GM12878 (cell line): ENCODE results near the gene ATXN1. TPM values are rescaled to one million over a fixed set of nuclear protein-coding genes. Genes with fewer than 3 reads are reported as not detected.

Experiments used
- ASH2L ChIP-seq: fragments of 300-600, 200-600 bp; sonication (generic); IDR thresholded peaks from 2 replicates; pipeline ENCODE4 v1.6.1; 2017; ENCODE audit warnings: low read depth, mild to moderate bottlenecking, borderline replicate concordance
- DPF2 ChIP-seq: fragments of 450-650 bp; IDR thresholded peaks from 2 replicates; pipeline ENCODE4 v1.6.1; 2017; ENCODE audit warnings: mild to moderate bottlenecking
- EP300 ChIP-seq, 2 experiments: fragments of 150-350 bp in 1 of 2; IDR thresholded peaks; 2 replicates each; pipeline ENCODE4 v1.6.1; 2011 to 2012; ENCODE audit warnings: low read depth in 2 of 2, low read length in 2 of 2, borderline replicate concordance in 1 of 2, improper control_type of control experiment in 1 of 2, inconsistent platforms in 1 of 2; ENCODE audit not compliant: control insufficient read depth in 1 of 2
- IRF4 ChIP-seq: IDR thresholded peaks from 2 replicates; pipeline ENCODE4 v1.6.1; 2011; ENCODE audit warnings: low read depth, low read length
- MEF2A ChIP-seq: IDR thresholded peaks from 2 replicates; pipeline ENCODE4 v1.6.1; 2011; ENCODE audit warnings: low read depth, mild to moderate bottlenecking, low read length, moderate library complexity; ENCODE audit not compliant: insufficient read depth
- MTA2 ChIP-seq: fragments of 450-650 bp; IDR thresholded peaks from 2 replicates; pipeline ENCODE4 v1.6.1; 2016; ENCODE audit warnings: low read depth, mild to moderate bottlenecking, moderate library complexity
- MTA3 ChIP-seq: IDR thresholded peaks from 2 replicates; pipeline ENCODE4 v1.6.1; 2012; ENCODE audit warnings: low read length, inconsistent platforms, borderline replicate concordance
- RBBP5 ChIP-seq: fragments of 200-600 bp; sonication (generic); conservative IDR thresholded peaks from 2 replicates; pipeline ENCODE4 v1.6.1; 2016
- RCOR1 ChIP-seq: conservative IDR thresholded peaks from 2 replicates; pipeline ENCODE4 v1.6.1; 2012; ENCODE audit warnings: low read depth, low read length, improper control_type of control experiment
- SIN3A ChIP-seq: IDR thresholded peaks from 2 replicates; pipeline ENCODE4 v1.6.1; 2012; ENCODE audit warnings: low read depth, low read length, improper control_type of control experiment
- SIX5 ChIP-seq: IDR thresholded peaks from 2 replicates; pipeline ENCODE4 v1.6.1; 2011; ENCODE audit warnings: mild to moderate bottlenecking, low read depth, low read length, moderate library complexity; ENCODE audit not compliant: severe bottlenecking
- STAT3 ChIP-seq: IDR thresholded peaks from 2 replicates; pipeline ENCODE4 v1.6.1; 2011; ENCODE audit warnings: low read depth, low read length, improper control_type of control experiment
- SUPT20H ChIP-seq: IDR thresholded peaks from 2 replicates; pipeline ENCODE4 v1.6.1; 2011; ENCODE audit warnings: low read depth, mild to moderate bottlenecking, low read length, moderate library complexity, borderline replicate concordance; ENCODE audit not compliant: control insufficient read depth
- TCF7 ChIP-seq: IDR thresholded peaks from 2 replicates; pipeline ENCODE4 v1.6.1; 2014; ENCODE audit warnings: antibody characterized with exemption, borderline replicate concordance
- ZNF622 ChIP-seq: fragments of 450-650 bp; IDR thresholded peaks from 2 replicates; pipeline ENCODE4 v1.6.1; 2017; ENCODE audit warnings: mild to moderate bottlenecking, inconsistent platforms
- polyA plus RNA-seq, 11 experiments: library from polyadenylated mRNA; depleted of rRNA in 4 of 11; unstranded in 6 of 11; stranded (reverse) in 5 of 11; fragments of >200 nt; fragmentation: Nextera tagmentation in 4 of 11; fragmentation: Illumina TruSeq in 1 of 11; extraction: Ambion mirVana in 4 of 11; extraction: Trizol in 1 of 11; gene quantifications; 1 replicate in 1 of 11; 2 replicates in 10 of 11; pipeline versions ENCODE4 v1.2.1 to v1.2.3, GENCODE V29; 2011 to 2016; ENCODE audit warnings: inconsistent platforms in 2 of 11, missing spikeins in 2 of 11, low read depth in 1 of 11
- total RNA-seq, 4 experiments: library from RNA; depleted of rRNA in 3 of 4; stranded (reverse); fragments of >200 nt in 3 of 4; fragmentation: Illumina TruSeq in 1 of 4; extraction: Trizol in 1 of 4; gene quantifications; 2 replicates each; pipeline versions ENCODE4 v1.2.1 to v1.2.3, GENCODE V29; 2013 to 2021
- TF ChIP-seq, protein P1 (sequence below): fragments of 450-650 bp; IDR thresholded peaks from 2 replicates; pipeline ENCODE4 v1.6.1; 2016; ENCODE audit warnings: mild to moderate bottlenecking
- TF ChIP-seq, protein P2 (sequence below): fragments of 450-650 bp; IDR thresholded peaks from 2 replicates; pipeline ENCODE4 v1.6.1; 2017; ENCODE audit warnings: antibody characterized with exemption, mild to moderate bottlenecking, moderate library complexity
- TF ChIP-seq, protein P3 (sequence below): fragments of 450-650 bp; IDR thresholded peaks from 2 replicates; pipeline ENCODE4 v1.6.1; 2016; ENCODE audit warnings: mild to moderate bottlenecking
- TF ChIP-seq, protein P4 (sequence below): IDR thresholded peaks from 2 replicates; pipeline ENCODE4 v1.6.1; 2012; ENCODE audit warnings: low read depth, low read length, improper control_type of control experiment
- TF ChIP-seq, protein P5 (sequence below): fragments of 450-650 bp; IDR thresholded peaks from 2 replicates; pipeline ENCODE4 v1.6.1; 2017; ENCODE audit warnings: mild to moderate bottlenecking, low read depth, inconsistent platforms; ENCODE audit not compliant: poor library complexity, severe bottlenecking

The ATXN1 gene
- total and polyA plus RNA-seq, 10 of the 15 experiments (the other 5 are each of a cell fraction or from before 2014, with no cell fraction given), result 12.2 to 51.2 (median 20.5) TPM

DNA sequence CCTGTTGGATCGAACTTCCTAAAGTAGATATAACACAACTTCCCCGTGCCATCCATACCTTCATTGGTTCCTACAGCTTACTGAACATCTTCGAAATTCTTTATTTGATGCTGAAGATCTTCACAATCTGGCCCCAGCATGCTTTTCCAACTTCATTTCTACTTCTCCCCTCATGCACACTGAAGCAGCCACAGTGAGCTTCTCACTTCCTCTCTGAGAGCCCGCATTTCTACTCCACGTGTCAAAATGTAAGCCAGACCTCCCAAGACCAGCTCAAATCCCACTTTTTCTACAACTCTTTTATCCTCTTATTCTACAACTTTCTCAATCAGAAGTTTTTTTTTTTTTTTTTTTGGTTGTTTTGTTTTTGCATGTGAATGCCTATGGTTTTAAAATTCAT, 268.1 kb downstream of the ATXN1 start (continued):
- TF ChIP-seq, protein P1, sequence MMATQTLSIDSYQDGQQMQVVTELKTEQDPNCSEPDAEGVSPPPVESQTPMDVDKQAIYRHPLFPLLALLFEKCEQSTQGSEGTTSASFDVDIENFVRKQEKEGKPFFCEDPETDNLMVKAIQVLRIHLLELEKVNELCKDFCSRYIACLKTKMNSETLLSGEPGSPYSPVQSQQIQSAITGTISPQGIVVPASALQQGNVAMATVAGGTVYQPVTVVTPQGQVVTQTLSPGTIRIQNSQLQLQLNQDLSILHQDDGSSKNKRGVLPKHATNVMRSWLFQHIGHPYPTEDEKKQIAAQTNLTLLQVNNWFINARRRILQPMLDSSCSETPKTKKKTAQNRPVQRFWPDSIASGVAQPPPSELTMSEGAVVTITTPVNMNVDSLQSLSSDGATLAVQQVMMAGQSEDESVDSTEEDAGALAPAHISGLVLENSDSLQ, result no peak
- peak; percentile 64; the same call in 1 of the 2 replicates for TF ChIP-seq MTA3
- peak; percentile 53; the same call in 1 of the 2 replicates for TF ChIP-seq MTA2
- peak; percentile 47; the same call in 1 of the 2 replicates for TF ChIP-seq DPF2
- TF ChIP-seq SIX5, result no peak
- TF ChIP-seq IRF4, result peak; percentile 68; the same call in 1 of the 2 replicates
- TF ChIP-seq MEF2A, result 0 out of 2 replicates have a peak, but pooled peaks have one; percentile 22
- TF ChIP-seq, protein P2, sequence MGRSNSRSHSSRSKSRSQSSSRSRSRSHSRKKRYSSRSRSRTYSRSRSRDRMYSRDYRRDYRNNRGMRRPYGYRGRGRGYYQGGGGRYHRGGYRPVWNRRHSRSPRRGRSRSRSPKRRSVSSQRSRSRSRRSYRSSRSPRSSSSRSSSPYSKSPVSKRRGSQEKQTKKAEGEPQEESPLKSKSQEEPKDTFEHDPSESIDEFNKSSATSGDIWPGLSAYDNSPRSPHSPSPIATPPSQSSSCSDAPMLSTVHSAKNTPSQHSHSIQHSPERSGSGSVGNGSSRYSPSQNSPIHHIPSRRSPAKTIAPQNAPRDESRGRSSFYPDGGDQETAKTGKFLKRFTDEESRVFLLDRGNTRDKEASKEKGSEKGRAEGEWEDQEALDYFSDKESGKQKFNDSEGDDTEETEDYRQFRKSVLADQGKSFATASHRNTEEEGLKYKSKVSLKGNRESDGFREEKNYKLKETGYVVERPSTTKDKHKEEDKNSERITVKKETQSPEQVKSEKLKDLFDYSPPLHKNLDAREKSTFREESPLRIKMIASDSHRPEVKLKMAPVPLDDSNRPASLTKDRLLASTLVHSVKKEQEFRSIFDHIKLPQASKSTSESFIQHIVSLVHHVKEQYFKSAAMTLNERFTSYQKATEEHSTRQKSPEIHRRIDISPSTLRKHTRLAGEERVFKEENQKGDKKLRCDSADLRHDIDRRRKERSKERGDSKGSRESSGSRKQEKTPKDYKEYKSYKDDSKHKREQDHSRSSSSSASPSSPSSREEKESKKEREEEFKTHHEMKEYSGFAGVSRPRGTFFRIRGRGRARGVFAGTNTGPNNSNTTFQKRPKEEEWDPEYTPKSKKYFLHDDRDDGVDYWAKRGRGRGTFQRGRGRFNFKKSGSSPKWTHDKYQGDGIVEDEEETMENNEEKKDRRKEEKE, result no peak
- no peak for TF ChIP-seq ASH2L
- peak; percentile 8 to 65; a peak in 2 of 4 replicates for TF ChIP-seq EP300 (IDR thresholded peaks at IDR 0.05; ENCODE audit: borderline replicate concordance in 1 of 2, control insufficient read depth in 1 of 2, low read depth in 2 of 2, low read length in 2 of 2)
- TF ChIP-seq RBBP5, result no peak
- TF ChIP-seq SIN3A, result no peak
- no peak for TF ChIP-seq RCOR1
- TF ChIP-seq TCF7, result no peak
- TF ChIP-seq, protein P3, sequence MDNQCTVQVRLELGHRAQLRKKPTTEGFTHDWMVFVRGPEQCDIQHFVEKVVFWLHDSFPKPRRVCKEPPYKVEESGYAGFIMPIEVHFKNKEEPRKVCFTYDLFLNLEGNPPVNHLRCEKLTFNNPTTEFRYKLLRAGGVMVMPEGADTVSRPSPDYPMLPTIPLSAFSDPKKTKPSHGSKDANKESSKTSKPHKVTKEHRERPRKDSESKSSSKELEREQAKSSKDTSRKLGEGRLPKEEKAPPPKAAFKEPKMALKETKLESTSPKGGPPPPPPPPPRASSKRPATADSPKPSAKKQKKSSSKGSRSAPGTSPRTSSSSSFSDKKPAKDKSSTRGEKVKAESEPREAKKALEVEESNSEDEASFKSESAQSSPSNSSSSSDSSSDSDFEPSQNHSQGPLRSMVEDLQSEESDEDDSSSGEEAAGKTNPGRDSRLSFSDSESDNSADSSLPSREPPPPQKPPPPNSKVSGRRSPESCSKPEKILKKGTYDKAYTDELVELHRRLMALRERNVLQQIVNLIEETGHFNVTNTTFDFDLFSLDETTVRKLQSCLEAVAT, result peak; percentile 85
- TF ChIP-seq SUPT20H, result no peak
- no peak for TF ChIP-seq ZNF622
- TF ChIP-seq, protein P4, sequence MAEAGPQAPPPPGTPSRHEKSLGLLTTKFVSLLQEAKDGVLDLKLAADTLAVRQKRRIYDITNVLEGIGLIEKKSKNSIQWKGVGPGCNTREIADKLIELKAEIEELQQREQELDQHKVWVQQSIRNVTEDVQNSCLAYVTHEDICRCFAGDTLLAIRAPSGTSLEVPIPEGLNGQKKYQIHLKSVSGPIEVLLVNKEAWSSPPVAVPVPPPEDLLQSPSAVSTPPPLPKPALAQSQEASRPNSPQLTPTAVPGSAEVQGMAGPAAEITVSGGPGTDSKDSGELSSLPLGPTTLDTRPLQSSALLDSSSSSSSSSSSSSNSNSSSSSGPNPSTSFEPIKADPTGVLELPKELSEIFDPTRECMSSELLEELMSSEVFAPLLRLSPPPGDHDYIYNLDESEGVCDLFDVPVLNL, result no peak
- no peak for TF ChIP-seq STAT3
- TF ChIP-seq, protein P5, sequence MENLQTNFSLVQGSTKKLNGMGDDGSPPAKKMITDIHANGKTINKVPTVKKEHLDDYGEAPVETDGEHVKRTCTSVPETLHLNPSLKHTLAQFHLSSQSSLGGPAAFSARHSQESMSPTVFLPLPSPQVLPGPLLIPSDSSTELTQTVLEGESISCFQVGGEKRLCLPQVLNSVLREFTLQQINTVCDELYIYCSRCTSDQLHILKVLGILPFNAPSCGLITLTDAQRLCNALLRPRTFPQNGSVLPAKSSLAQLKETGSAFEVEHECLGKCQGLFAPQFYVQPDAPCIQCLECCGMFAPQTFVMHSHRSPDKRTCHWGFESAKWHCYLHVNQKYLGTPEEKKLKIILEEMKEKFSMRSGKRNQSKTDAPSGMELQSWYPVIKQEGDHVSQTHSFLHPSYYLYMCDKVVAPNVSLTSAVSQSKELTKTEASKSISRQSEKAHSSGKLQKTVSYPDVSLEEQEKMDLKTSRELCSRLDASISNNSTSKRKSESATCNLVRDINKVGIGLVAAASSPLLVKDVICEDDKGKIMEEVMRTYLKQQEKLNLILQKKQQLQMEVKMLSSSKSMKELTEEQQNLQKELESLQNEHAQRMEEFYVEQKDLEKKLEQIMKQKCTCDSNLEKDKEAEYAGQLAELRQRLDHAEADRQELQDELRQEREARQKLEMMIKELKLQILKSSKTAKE, result peak; percentile 48
